HG03108 (cell line): Measurements from ENCODE around the gene SEC14L2.
"Not testable (repeated sequence)": the region's sequence is repeated elsewhere in the genome, so short reads cannot be mapped to it uniquely, and the experiment has no call there.

Experiments
- ATAC-seq: cut with Tn5 transposase; IDR thresholded peaks from one replicate; pipeline ENCODE4 v1.9.1; 2021; ENCODE audit warnings: moderate library complexity; ENCODE audit not compliant: unreplicated experiment

The SEC14L2 gene

GRCh38 chr22:30402028-30402765, 5.4 kb downstream of the SEC14L2 start:
- no peak for ATAC-seq

DNA sequence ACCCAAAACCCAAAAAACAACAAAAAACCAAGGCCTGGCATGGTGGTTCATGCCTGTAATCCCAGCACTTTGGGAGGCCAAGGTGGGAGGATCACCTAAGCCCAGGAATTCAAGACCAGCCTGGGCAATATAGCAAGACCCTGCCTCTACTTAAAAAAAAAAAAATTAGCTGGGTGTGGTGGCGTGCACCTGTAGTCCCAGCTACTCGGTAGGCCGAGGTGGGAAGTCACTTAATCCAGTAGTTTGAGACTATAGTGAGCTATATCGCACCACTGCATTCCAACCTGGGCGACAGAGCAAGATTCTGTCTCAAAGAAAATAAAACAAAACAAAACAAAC, 5.9 kb downstream of the SEC14L2 start:
- ATAC-seq: not testable (repeated sequence)

DNA sequence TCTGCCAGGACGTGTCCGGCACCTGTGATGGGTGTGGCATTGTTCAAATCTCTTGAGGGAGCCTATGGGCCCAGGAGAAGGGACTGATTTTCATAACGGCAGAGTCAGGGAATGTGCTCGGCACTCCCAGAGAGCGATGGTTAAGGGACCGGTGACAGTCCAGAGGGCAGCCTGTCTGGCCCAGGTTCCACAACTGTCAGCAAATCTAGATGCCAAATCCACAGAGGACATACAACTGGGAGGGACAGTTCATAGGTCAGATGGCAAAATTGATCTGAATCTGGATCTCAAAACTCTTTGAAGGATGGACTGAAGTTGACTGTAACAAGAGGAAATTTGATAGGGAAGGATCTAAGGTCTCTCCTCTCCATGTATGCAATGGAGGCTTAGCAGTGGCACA, 7.5 kb downstream of the SEC14L2 start:
- no peak for ATAC-seq

DNA sequence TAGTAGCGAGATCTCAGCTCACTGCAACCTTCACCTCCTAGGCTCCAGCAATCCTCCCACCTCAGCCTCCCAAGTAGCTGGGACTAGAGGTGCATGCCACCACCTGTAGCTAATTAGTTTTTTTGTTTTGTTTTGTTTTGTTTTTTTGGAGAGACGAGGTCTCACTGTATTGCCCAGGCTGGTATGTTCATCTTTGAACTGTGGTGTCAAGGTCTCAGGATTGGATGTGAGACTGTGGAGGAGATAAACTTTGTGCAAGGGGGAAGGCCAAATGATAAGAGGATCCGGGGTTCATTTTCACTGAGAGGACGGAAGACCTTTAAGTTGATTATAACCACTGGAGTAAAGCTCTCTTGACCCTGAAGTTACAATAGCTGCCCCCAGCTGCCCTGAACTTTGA, 8.9 kb downstream of the SEC14L2 start:
- no peak for ATAC-seq

GRCh38 chr22:30406400-30406799, 9.6 kb downstream of the SEC14L2 start:
- ATAC-seq: no peak

GRCh38 chr22:30408388-30409102, 11.7 kb downstream of the SEC14L2 start:
- no peak for ATAC-seq

DNA sequence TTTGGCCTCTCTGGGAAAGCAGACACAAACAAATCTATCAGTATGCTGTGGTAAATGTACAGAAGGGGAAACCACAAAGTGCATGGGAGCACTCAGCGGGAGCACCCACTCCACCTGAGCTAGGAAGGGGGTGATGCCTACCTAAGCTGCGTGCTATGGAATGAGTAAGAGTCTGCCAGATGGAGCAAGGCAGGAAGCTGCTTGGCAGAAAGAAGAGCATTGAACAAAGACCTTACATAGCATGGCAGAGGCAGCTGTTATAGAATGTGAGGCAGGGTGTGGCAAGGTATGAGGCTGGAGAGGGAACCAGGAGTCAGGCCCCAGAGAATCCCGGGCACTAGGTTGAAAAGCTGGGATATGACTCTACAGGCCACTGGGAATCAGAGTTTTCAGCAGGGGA, 15.0 kb downstream of the SEC14L2 start:
- no peak for ATAC-seq

- no peak for ATAC-seq
These were observed 16.2 kb downstream of the SEC14L2 start for GRCh38 chr22:30413001-30413400.

GRCh38 chr22:30413745-30414524, 17.1 kb downstream of the SEC14L2 start:
- no peak for ATAC-seq

DNA sequence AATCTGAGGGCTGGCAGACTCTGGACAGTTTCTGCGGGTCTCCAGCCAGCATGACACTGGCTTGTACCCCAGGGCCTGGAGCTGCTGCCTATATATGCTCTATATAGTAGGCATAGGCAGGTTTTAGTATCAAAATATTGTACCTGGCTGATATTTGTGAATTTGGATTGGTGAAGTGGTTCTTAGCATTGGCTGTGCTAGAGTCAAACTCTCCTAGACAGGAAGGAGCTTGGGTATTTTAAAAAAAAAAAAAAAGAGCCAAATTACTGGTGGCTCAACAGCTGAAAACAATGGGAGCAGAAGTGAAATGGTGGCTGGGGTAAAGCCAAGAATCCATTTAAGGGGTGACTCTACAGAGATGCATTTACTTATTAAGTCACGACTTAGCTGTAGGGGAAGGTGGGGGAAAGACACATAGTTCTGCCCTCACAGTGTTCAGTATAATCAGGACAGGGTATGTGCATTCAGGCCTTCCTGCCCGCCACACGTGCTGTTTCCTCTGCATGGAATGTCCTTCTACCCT, 17.8 kb downstream of the SEC14L2 start:
- ATAC-seq: no peak

- no peak for ATAC-seq
These were observed 19.6 kb downstream of the SEC14L2 start for GRCh38 chr22:30416403-30416802.

DNA sequence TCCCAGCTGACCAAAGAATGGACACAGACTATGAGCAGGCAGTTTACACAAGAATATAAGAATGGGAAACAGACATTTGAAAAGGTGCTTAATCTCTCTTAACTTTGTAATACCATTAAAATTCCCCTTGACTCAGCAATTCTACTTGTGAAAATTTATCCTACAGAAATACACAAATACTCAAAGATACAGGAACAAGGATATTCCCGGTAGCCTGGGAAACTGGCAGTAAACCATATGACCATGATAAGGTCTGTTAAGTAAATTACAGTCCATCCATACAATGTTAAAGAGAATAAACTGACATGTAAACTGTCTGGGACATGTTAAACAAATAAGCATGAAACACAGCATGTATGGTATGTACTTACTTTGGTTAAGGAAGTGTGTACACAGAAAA, 20.0 kb downstream of the SEC14L2 start:
- ATAC-seq: no peak

GRCh38 chr22:30420347-30421125, 23.7 kb downstream of the SEC14L2 start:
- ATAC-seq: no peak

GRCh38 chr22:30421695-30422480, 25.1 kb downstream of the SEC14L2 start:
- ATAC-seq: no peak

DNA sequence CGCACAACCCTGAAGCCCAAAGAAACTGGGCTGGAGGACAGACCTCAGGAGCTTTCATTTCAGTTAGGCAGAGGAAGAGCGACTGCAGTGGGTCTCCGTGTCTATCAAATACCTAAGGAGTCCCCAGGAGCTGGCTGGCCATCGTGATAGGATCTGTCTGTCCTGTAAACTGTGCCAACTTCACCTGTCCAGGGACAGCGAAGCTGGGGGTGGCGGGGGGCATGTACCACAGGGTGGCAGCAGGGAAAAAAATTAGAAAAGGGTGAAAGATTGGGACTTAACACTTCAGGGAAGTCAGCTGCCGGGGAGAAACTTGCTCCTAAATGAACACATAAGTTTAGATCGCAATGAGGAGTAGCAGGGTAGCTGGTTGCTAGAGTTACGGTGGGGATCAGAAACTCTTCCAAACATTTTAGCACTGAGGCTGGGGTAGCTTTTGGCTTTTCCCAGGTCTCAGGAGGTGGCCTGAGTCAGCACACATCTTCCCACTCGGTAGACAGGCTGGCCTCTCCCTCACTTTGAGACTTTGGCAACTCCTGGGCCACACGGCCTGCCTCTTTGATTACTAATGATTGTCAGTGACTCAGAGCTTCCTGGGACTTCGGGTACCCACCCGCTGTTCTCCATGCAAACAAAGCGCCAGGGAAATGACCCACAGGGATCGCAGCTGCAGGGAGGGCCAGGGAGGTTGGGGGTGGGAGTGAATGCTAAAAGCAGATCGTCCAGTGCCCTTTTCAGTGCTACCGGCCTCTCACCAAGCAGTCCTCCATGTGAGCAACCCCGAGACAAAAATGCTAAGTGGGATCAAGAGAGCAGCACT, 25.9 kb downstream of the SEC14L2 start:
- ATAC-seq: no peak

DNA sequence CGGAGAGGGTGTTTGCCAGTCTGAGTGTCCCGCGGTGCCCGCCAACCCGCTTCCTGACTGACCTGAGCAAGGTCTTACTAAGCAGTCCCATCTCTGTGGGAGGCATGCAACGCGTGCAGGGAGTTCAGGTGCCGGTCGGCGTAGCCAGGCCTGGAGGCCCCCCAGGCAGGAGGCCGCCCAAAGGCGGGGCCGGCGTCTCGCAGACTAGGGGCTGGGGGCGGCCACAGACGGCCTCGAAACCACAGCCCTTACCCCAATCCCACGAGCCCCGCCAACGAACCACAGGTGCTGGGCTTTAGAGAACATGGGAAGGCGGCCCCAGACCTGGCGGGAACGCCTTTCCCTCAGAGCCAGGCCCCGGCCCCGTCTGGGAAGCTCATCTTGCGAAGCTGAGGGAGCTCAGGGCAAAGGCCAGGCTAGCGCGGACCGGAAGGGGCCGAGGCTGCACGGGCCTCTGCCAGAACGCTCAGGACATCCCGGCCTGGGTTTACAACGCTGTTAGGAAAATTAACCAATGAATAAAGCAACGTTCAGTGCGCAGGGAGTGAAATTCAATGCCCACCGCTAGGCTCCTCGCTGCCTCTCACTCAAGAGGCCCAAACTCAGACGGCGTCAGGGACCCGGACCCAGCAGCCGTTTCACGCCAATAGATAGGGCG, 26.6 kb downstream of the SEC14L2 start:
- peak; percentile 22 for ATAC-seq

DNA sequence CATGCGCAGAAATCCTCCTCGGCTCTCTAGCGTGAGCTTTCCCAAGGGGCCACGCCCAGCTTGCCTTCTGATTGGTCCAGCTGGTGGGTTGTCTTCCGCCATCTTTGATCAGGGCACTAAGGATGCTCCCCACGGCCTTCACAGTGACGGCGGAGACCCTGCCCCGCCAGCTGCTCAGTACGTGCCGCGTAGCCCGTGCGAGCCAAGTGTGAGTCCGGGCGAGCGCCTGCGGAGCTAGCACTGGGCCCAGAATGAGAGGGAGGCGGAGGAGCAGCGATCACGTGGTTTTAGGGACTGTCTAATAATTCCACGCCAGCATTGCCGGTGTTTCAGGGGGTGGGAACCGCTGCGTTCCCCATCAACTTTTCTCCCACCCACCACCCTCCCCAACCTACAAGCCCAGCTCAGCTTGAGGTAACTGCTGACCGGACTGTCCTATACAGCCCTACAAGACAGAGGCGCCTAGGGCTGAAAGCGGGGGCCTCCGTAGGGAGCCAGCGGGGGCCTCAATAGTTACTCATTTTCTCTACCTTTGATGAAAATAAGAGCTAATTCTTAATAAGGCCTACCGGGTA, 27.2 kb downstream of the SEC14L2 start:
- ATAC-seq: peak; percentile 70

DNA sequence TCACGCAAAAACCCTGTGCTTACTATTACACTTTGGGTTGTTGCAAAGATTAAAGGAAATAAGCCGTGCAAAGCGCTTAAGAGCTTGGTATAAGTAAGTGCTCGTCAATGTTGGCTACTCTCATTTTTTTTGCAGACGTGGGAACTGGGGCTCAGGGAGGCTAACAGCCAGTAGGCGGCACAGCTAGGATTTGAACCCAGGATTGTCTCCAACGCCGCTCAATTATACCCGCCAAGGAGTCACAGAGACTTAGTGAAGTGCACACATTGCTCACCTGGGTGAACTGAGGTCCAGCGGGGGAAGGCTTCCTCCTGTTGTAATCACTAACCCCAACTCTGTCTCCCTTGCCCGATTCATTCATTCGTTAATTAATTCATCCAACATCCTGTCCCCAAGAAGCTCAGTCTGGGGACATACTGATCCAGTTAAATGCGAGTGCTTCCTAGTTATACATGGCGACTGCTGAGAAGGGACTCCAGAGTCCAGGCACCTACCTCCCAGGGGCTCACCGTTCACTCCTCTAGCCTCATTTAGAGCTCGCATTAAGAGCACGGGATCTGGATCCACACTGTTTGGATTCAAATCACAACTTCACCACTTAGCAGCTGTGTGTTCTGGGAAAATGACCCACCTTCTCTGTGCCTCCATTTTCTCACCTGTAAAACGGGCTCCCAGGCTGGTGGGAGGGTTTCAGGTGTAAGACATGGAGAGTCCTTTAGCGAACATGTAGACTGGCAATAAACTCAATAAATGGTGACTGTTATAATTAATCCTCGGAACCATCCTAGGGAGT, 27.9 kb downstream of the SEC14L2 start:
- ATAC-seq: no peak
